Loucy (cell line): ENCODE results near the gene AFF1.

ENCODE experiments used
- H2AFZ ChIP-seq: fragments of 200-600 bp; sonication (generic); 2 replicates; pipeline ENCODE4 v1.6.0; 2016; ENCODE audit warnings: antibody characterized with exemption, mild to moderate bottlenecking, low read length, moderate library complexity
- H3F3A ChIP-seq: fragments of 200-600 bp; 2 replicates; pipeline ENCODE4 v1.6.0; 2016; ENCODE audit warnings: antibody characterized with exemption, low read depth, mild to moderate bottlenecking
- H3K27me3 ChIP-seq: fragments of 200-600 bp; sonication (generic); 2 replicates; pipeline ENCODE4 v1.6.1; 2014; ENCODE audit warnings: low read length, mild to moderate bottlenecking; ENCODE audit not compliant: insufficient read depth, poor library complexity, severe bottlenecking
- H3K36me3 ChIP-seq: fragments of 200-600 bp; sonication (generic); 2 replicates; pipeline ENCODE4 v1.6.1; 2016; ENCODE audit warnings: low read length; ENCODE audit not compliant: insufficient read depth
- H3K4me1 ChIP-seq: fragments of 200-600 bp; sonication (generic); 2 replicates; pipeline ENCODE4 v1.5.1; 2014; ENCODE audit warnings: low read length, mild to moderate bottlenecking; ENCODE audit not compliant: insufficient read depth, poor library complexity, severe bottlenecking
- H3K4me2 ChIP-seq: fragments of 200-600 bp; sonication (generic); 2 replicates; pipeline ENCODE4 v1.6.0; 2014; ENCODE audit warnings: antibody characterized with exemption, low read length, low read depth, mild to moderate bottlenecking; ENCODE audit not compliant: poor library complexity, severe bottlenecking
- H3K4me3 ChIP-seq: fragments of 200-600 bp; sonication (generic); 2 replicates; pipeline ENCODE4 v1.5.1; 2014; ENCODE audit warnings: low read length, mild to moderate bottlenecking, mixed read lengths; ENCODE audit not compliant: poor library complexity, severe bottlenecking
- H3K79me2 ChIP-seq: fragments of 200-600 bp; sonication (generic); 2 replicates; pipeline ENCODE4 v1.6.1; 2014; ENCODE audit warnings: low read length; ENCODE audit not compliant: insufficient read depth
- H3K9ac ChIP-seq: fragments of 200-600 bp; sonication (generic); 2 replicates; pipeline ENCODE4 v1.6.0; 2014; ENCODE audit warnings: mild to moderate bottlenecking, low read depth, low read length, moderate library complexity; ENCODE audit not compliant: poor library complexity, severe bottlenecking
- H3K9me2 ChIP-seq: fragments of 200-600 bp; sonication (generic); replicated peaks from 2 replicates; pipeline ENCODE4 v1.6.1; 2016; ENCODE audit warnings: low read depth, low read length, mixed read lengths
- H3K9me3 ChIP-seq: fragments of 200-600 bp; sonication (generic); 2 replicates; pipeline ENCODE4 v1.6.1; 2014; ENCODE audit warnings: mild to moderate bottlenecking, antibody characterized with exemption, low read length, low read depth; ENCODE audit not compliant: insufficient read depth
- H4K20me1 ChIP-seq: fragments of 200-600 bp; sonication (generic); 2 replicates; pipeline ENCODE4 v1.6.0; 2014; ENCODE audit warnings: antibody characterized with exemption, low read length, mild to moderate bottlenecking; ENCODE audit not compliant: insufficient read depth, poor library complexity, severe bottlenecking
- EZH2phosphoT487 ChIP-seq: fragments of 200-600 bp; IDR thresholded peaks from 2 replicates; pipeline ENCODE4 v1.6.1; 2018; ENCODE audit warnings: antibody characterized with exemption, mild to moderate bottlenecking, moderate library complexity, borderline replicate concordance
- TF ChIP-seq, protein P1 (sequence below): fragments of 200-600 bp; sonication (generic); conservative IDR thresholded peaks from 2 replicates; pipeline ENCODE4 v1.5.1; 2014; ENCODE audit warnings: mild to moderate bottlenecking, antibody characterized with exemption, low read length

AFF1 gene

DNA sequence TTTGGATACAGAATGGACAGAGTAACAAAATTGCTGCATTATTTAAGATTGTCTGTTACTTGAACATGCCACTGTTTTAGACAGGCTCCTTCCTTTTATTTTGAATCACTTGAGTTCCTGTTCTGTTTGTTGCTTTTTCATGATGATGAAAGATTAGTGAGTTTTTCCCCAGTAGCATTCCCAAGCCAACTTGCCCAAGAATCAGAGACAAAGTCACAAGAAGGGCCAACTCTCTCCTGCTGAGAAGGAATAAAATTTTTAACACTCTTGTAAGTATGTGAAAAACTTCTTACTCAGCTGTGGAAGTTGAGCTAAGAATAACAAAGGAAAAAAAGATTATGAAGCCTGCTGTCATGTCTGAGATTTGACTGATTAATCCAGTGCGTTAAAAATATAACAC lies 181.4 kb downstream of the AFF1 start:
- TF ChIP-seq, protein P1, sequence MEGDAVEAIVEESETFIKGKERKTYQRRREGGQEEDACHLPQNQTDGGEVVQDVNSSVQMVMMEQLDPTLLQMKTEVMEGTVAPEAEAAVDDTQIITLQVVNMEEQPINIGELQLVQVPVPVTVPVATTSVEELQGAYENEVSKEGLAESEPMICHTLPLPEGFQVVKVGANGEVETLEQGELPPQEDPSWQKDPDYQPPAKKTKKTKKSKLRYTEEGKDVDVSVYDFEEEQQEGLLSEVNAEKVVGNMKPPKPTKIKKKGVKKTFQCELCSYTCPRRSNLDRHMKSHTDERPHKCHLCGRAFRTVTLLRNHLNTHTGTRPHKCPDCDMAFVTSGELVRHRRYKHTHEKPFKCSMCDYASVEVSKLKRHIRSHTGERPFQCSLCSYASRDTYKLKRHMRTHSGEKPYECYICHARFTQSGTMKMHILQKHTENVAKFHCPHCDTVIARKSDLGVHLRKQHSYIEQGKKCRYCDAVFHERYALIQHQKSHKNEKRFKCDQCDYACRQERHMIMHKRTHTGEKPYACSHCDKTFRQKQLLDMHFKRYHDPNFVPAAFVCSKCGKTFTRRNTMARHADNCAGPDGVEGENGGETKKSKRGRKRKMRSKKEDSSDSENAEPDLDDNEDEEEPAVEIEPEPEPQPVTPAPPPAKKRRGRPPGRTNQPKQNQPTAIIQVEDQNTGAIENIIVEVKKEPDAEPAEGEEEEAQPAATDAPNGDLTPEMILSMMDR, result no peak
- no peak for TF ChIP-seq EZH2phosphoT487
- Histone ChIP-seq H3K9me2 (no peaks in the 10 kb centered on the region), H3K36me3 (peaks cover 88% of the 10 kb centered on the region; the same call in 1 of the 2 replicates), H3K4me2 (no peak overlapping the region), H3F3A (no peaks in the 10 kb centered on the region), H3K9me3 (no peaks in the 10 kb centered on the region), H4K20me1 (no peaks in the 10 kb centered on the region), H3K9ac (no peak overlapping the region), H3K79me2 (0 out of 2 replicates have a peak, but pooled peaks cover 9% of the 10 kb centered on the region), H2AFZ (no peak overlapping the region), H3K4me1 (peaks cover 5% of the 10 kb centered on the region), H3K4me3 (no peak overlapping the region), H3K27me3 (no peaks in the 10 kb centered on the region)

DNA sequence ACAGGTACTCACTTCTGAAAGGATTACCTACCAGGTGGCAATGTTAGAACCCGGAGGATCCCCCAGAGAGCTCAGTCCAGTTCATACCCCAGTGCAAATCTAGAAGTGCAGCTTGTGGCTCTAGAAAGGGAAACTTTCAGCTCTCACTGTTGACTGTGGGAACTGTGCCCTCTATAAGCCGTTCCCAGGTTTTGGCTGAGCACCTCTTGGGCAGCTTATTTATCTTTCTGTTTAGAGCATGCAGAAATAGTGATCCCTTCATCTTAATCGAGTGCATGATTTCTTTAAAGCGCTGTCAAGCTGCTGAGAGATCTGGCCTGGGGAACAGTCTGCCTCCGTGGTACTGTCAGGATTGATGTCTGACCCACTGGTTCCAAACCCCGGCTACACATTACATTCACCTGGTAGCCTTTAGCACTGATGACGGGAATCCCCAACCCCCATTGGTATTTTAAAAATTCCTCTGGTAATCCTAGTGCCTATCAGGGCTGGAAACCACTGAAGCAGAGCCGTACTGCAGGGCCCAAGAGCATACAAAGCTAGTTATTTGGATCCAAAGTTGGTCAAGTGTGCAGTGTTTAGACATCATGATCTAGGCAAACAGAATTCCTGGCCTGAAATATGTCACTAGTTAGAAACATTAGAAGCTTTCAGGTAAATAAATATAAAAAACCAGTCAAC lies 182.4 kb downstream of the AFF1 start:
- H3K9ac ChIP-seq, result no peak overlapping the region
- peaks cover 11% of the 10 kb centered on the region; the same call in 1 of the 2 replicates for H3K79me2 ChIP-seq
- no peaks in the 10 kb centered on the region for H3K27me3 ChIP-seq
- no peaks in the 10 kb centered on the region for H4K20me1 ChIP-seq
- no peaks in the 10 kb centered on the region for H3K9me2 ChIP-seq
- H3K36me3 ChIP-seq, result peaks cover 90% of the 10 kb centered on the region; the same call in 1 of the 2 replicates
- peaks cover 5% of the 10 kb centered on the region for H3K4me1 ChIP-seq
- no peak overlapping the region for H3K4me3 ChIP-seq
- no peaks in the 10 kb centered on the region for H3F3A ChIP-seq
- H3K9me3 ChIP-seq, result no peaks in the 10 kb centered on the region
- no peak overlapping the region for H3K4me2 ChIP-seq
- H2AFZ ChIP-seq, result no peak overlapping the region
- TF ChIP-seq, protein P1, result no peak
- no peak for TF ChIP-seq EZH2phosphoT487

DNA sequence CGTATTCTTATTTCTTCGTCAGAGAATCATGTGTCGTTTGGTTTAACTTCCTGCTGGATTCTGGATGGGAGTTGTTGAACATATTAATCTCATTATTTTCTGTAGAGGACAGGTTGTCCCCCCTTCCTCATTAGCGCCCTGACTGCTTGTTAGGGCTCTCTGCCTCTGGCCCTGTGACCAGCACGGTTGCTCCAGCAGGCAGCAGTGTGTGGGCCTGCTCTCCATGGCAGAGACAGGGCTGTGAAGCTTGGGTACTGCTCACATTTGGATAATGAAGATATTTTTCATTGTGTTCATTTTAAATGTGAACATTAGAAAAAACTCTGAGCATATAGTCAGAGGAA lies 182.9 kb downstream of the AFF1 start:
- H3K9ac ChIP-seq, result no peak overlapping the region
- no peaks in the 10 kb centered on the region for H3K27me3 ChIP-seq
- no peak overlapping the region for H2AFZ ChIP-seq
- H3K9me2 ChIP-seq, result no peaks in the 10 kb centered on the region
- peaks cover 5% of the 10 kb centered on the region for H3K4me1 ChIP-seq
- no peak overlapping the region for H3K4me3 ChIP-seq
- H3K4me2 ChIP-seq, result no peak overlapping the region
- no peaks in the 10 kb centered on the region for H3K9me3 ChIP-seq
- H3F3A ChIP-seq, result no peaks in the 10 kb centered on the region
- no peak for TF ChIP-seq EZH2phosphoT487
- TF ChIP-seq, protein P1, result no peak
- peaks cover 86% of the 10 kb centered on the region; the same call in 1 of the 2 replicates for H3K36me3 ChIP-seq
- H3K79me2 ChIP-seq, result peaks cover 12% of the 10 kb centered on the region; the same call in 1 of the 2 replicates
- H4K20me1 ChIP-seq, result no peaks in the 10 kb centered on the region
